GM21447 (cell line): ENCODE results near the gene ERFL.

Experiments
- ATAC-seq: cut with Tn5 transposase; IDR thresholded peaks from one replicate; pipeline ENCODE4 v1.9.1; 2021; ENCODE audit not compliant: unreplicated experiment

Gene ERFL

GRCh38 chr19:41901707-41902360 is 26.4 kb downstream of the ERFL start:
- no peak for ATAC-seq

- ATAC-seq: no peak
Observed at GRCh38 chr19:41898235-41898634, 30.0 kb downstream of the ERFL start.

GRCh38 chr19:41897820-41898219 is 30.4 kb downstream of the ERFL start:
- ATAC-seq: no peak

GRCh38 chr19:41897181-41897580 is 31.1 kb downstream of the ERFL start:
- no peak for ATAC-seq

- no peak for ATAC-seq
Observed at GRCh38 chr19:41896581-41896942, 31.7 kb downstream of the ERFL start.

GRCh38 chr19:41895745-41896580 is 32.3 kb downstream of the ERFL start:
- no peak for ATAC-seq

GRCh38 chr19:41894350-41894749 is 33.9 kb downstream of the ERFL start:
- no peak for ATAC-seq

- ATAC-seq: no peak
Observed at GRCh38 chr19:41893899-41894298, 34.4 kb downstream of the ERFL start.

- ATAC-seq: no peak
Observed at GRCh38 chr19:41892173-41892902, 35.9 kb downstream of the ERFL start.

- ATAC-seq: no peak
Observed at GRCh38 chr19:41890936-41891335, 37.3 kb downstream of the ERFL start.

- no peak for ATAC-seq
Observed at GRCh38 chr19:41889896-41890295, 38.4 kb downstream of the ERFL start.

GRCh38 chr19:41888926-41889325 is 39.3 kb downstream of the ERFL start:
- no peak for ATAC-seq

- no peak for ATAC-seq
Observed at GRCh38 chr19:41887711-41888382, 40.4 kb downstream of the ERFL start.

- no peak for ATAC-seq
Observed at GRCh38 chr19:41886761-41887710, 41.2 kb downstream of the ERFL start.

GRCh38 chr19:41883821-41884733 is 44.2 kb downstream of the ERFL start:
- peak; percentile 65 for ATAC-seq

- no peak for ATAC-seq
Observed at GRCh38 chr19:41883463-41883820, 44.8 kb downstream of the ERFL start.

- ATAC-seq: no peak
Observed at GRCh38 chr19:41882568-41883462, 45.4 kb downstream of the ERFL start, which contains the start of gene ARHGEF1. ARHGEF1 (plus strand) TSS chr19:41883184; CDS start chr19:41888083, 4,899 bp downstream.

- ATAC-seq: no peak
Observed at GRCh38 chr19:41880329-41880708, 47.9 kb downstream of the ERFL start.
